Ovary (tissue), 3 donors: ENCODE data around the gene CTNND2.

Experiments used
- POLR2A ChIP-seq: fragments of 450-650 bp; IDR thresholded peaks from one replicate; pipeline ENCODE4 v1.6.1; 2017; ENCODE audit warnings: antibody characterized with exemption, mild to moderate bottlenecking, moderate library complexity
- TF ChIP-seq, protein P1 (sequence below), 3 donors: fragments of 450-650 bp in 2 of 3; fragments of 200-600 bp in 1 of 3; IDR thresholded peaks; one replicate each; pipeline versions ENCODE4 v1.5.1 to v1.8.0; 2016 to 2022; ENCODE audit warnings: antibody characterized with exemption in 3 of 3, mild to moderate bottlenecking in 1 of 3
- donor health status: DM: no; HTN: no; CAD: no.

DNA sequence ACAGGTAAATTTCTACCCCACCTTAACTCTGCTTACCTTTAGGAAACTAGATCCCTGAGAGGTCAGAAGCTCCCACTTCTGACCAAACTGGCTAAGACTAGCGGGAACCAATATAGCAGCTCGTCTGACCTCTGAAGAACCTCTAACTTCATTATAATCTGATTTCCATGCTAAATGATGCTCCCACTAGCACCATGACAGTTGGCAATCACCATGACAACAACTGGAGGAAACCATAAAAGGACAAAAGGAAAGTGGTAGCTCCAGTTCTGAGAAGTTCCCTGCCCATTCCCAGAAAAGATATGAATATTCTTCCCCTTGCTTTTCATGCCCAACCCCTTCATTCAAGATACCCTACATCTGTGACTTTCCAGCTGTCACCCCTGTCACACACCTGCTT lies 483.3 kb downstream of the CTNND2 start:
- TF ChIP-seq POLR2A = no peak
- TF ChIP-seq, protein P1, sequence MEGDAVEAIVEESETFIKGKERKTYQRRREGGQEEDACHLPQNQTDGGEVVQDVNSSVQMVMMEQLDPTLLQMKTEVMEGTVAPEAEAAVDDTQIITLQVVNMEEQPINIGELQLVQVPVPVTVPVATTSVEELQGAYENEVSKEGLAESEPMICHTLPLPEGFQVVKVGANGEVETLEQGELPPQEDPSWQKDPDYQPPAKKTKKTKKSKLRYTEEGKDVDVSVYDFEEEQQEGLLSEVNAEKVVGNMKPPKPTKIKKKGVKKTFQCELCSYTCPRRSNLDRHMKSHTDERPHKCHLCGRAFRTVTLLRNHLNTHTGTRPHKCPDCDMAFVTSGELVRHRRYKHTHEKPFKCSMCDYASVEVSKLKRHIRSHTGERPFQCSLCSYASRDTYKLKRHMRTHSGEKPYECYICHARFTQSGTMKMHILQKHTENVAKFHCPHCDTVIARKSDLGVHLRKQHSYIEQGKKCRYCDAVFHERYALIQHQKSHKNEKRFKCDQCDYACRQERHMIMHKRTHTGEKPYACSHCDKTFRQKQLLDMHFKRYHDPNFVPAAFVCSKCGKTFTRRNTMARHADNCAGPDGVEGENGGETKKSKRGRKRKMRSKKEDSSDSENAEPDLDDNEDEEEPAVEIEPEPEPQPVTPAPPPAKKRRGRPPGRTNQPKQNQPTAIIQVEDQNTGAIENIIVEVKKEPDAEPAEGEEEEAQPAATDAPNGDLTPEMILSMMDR (IDR thresholded peaks at IDR 0.05) = no peak
